Prostate gland (tissue), 2 donors: Measurements from ENCODE around the gene EPHA2. TPM values are rescaled to one million over a fixed set of nuclear protein-coding genes. Genes with fewer than 3 reads are reported as not detected.

ENCODE experiments used
- DNase-seq: peaks from one replicate; pipeline ENCODE4 v3.0.0-alpha.2; 2019; ENCODE audit warnings: low spot score
- H3K27ac ChIP-seq, 2 donors: fragments of 200-600 bp; sonication (generic); 2 replicates each; pipeline ENCODE4 v1.5.1; 2017 to 2019
- H3K27me3 ChIP-seq: fragments of 200-600 bp; sonication (generic); replicated peaks from 2 replicates; pipeline ENCODE4 v1.5.1; 2019; ENCODE audit not compliant: insufficient read depth
- H3K36me3 ChIP-seq, 2 donors: fragments of 200-600 bp; sonication (generic); 1 replicate in 1 of 2; 2 replicates in 1 of 2; pipeline versions ENCODE4 v1.5.1 to v1.8.1; 2017 to 2019
- H3K4me1 ChIP-seq: fragments of 200-600 bp; sonication (generic); replicated peaks from 2 replicates; pipeline ENCODE4 v1.5.1; 2019
- H3K4me3 ChIP-seq, 2 donors: fragments of 200-600 bp; sonication (generic); 2 replicates each; pipeline ENCODE4 v1.5.1; 2017 to 2019
- H3K9me3 ChIP-seq: fragments of 200-600 bp; sonication (generic); 2 replicates; pipeline ENCODE4 v1.5.1; 2017
- CTCF ChIP-seq, 4 experiments: fragments of 200-600 bp in 2 of 4; fragments of 450-650 bp in 2 of 4; sonication (generic) in 2 of 4; IDR thresholded peaks; 1 replicate in 3 of 4; 2 replicates in 1 of 4; pipeline ENCODE4 v1.5.1; 2016 to 2019; ENCODE audit warnings: antibody characterized with exemption in 4 of 4, mild to moderate bottlenecking in 2 of 4, moderate library complexity in 2 of 4
- POLR2A ChIP-seq: fragments of 450-650 bp; IDR thresholded peaks from one replicate; pipeline ENCODE4 v1.6.1; 2016; ENCODE audit warnings: antibody characterized with exemption, mild to moderate bottlenecking
- POLR2AphosphoS5 ChIP-seq: sonication (generic); formaldehyde crosslinking; IDR thresholded peaks from one replicate; pipeline ENCODE4 v1.6.1; 2017; ENCODE audit warnings: antibody characterized with exemption
- WGBS: methylation state at CpG from one replicate; pipeline ENCODE4 v1.1.5; 2018; 5-methylcytosine and 5-hydroxymethylcytosine counted together
- intact Hi-C: fragments of 100-400 bp; cut with DNase I; formaldehyde crosslinking; loops from one replicate; pipeline ENCODE4 v1.14.2; 2022
- total RNA-seq, 2 donors: library from RNA; depleted of rRNA; stranded (reverse); fragments of >200 nt; gene quantifications; one replicate each; pipeline ENCODE4 v1.1.0, GENCODE V29; 2016

The EPHA2 gene
- total RNA-seq, 2 donors from 2014 or later, result 14.8 to 17.7 TPM

GRCh38 chr1:16195518-16195905 is 39.6 kb upstream of the EPHA2 start:
- Histone ChIP-seq H3K27ac (no peak overlapping the region), H3K4me3 (no peak overlapping the region), H3K36me3 (no peaks in the 10 kb centered on the region), H3K4me1 (no peaks in the 10 kb centered on the region), H3K9me3 (no peaks in the 10 kb centered on the region), H3K27me3 (no peaks in the 10 kb centered on the region)
- intact Hi-C loops, result no loop called here
- no peak for TF ChIP-seq CTCF (IDR thresholded peaks at IDR 0.05)
- DNase-seq, result no peak
- WGBS, result 81% methylated on average over 7 of the region's 7 CpGs

- peak; percentile 6 for TF ChIP-seq POLR2AphosphoS5
- no peak for TF ChIP-seq POLR2A
- no peaks in the 10 kb centered on the region for H3K27me3 ChIP-seq
- peak; percentile 40 for DNase-seq
- H3K9me3 ChIP-seq, result no peaks in the 10 kb centered on the region
- intact Hi-C loops, result no loop called here
- no peak overlapping the region for H3K27ac ChIP-seq
- H3K36me3 ChIP-seq, result no peaks in the 10 kb centered on the region
- H3K4me3 ChIP-seq, result no peak overlapping the region
- WGBS, result 53% methylated on average over 6 of the region's 6 CpGs
- H3K4me1 ChIP-seq, result no peaks in the 10 kb centered on the region
Measured at GRCh38 chr1:16191916-16192546, 36.2 kb upstream of the EPHA2 start.

GRCh38 chr1:16191309-16191708 is 35.4 kb upstream of the EPHA2 start:
- Histone ChIP-seq H3K27ac (no peak overlapping the region), H3K4me3 (no peak overlapping the region), H3K4me1 (no peaks in the 10 kb centered on the region), H3K36me3 (no peaks in the 10 kb centered on the region), H3K27me3 (no peaks in the 10 kb centered on the region), H3K9me3 (no peaks in the 10 kb centered on the region)
- intact Hi-C loops, result no loop called here
- WGBS, result 44% methylated on average over 1 of the region's 1 CpG
- TF ChIP-seq POLR2AphosphoS5 (no peak), CTCF (IDR thresholded peaks at IDR 0.05) (no peak), POLR2A (no peak)
- DNase-seq, result no peak

- Histone ChIP-seq H3K9me3 (no peaks in the 10 kb centered on the region), H3K27ac (no peak overlapping the region), H3K4me3 (no peak overlapping the region), H3K36me3 (no peaks in the 10 kb centered on the region), H3K27me3 (no peaks in the 10 kb centered on the region), H3K4me1 (no peaks in the 10 kb centered on the region)
- intact Hi-C loops, result loop anchor here (5.0 kb wide), 1 partner anchor 52 kb away; no protein-coding TSS in a partner anchor
- no peak for DNase-seq
- WGBS, result 49% methylated on average over 9 of the region's 9 CpGs
- TF ChIP-seq POLR2AphosphoS5 (no peak), CTCF (IDR thresholded peaks at IDR 0.05) (no peak), POLR2A (no peak)
Measured at GRCh38 chr1:16189921-16190621, 34.2 kb upstream of the EPHA2 start.

DNA sequence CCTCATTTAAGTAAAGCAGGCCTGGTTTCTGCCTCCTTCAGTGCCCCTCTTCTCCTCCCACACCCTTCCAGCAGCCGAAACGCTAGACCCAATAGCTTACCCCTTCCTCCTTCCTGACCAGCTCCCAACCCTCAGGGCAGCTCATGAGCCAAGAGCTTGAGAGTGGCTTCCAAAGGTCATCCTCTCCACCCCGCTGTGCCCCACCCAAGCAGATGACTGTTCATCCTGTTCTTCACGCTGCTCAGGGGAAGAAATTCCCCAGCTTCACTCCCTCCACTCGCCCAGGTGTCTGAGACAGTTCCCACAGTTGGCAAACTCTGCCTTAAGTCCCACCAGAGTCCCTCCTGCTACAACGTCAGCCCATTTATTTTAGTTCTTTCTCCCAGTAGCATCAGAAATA is 33.1 kb upstream of the EPHA2 start:
- Histone ChIP-seq H3K4me1 (no peaks in the 10 kb centered on the region), H3K27me3 (no peaks in the 10 kb centered on the region), H3K4me3 (no peak overlapping the region), H3K36me3 (no peaks in the 10 kb centered on the region), H3K9me3 (no peaks in the 10 kb centered on the region), H3K27ac (no peak overlapping the region)
- 48% methylated on average over 6 of the region's 6 CpGs for WGBS
- no peak for DNase-seq
- TF ChIP-seq CTCF (IDR thresholded peaks at IDR 0.05) (no peak), POLR2AphosphoS5 (no peak), POLR2A (no peak)
- intact Hi-C loops, result loop anchor here (5.0 kb wide), 1 partner anchor 53 kb away; no protein-coding TSS in a partner anchor
